Right cardiac atrium (tissue), 5 donors: Measurements from ENCODE around the gene MARCHF6. TPM values are rescaled to one million over a fixed set of nuclear protein-coding genes. Genes with fewer than 3 reads are reported as not detected.
A peak's percentile ranks its signal among the peaks of the same experiment; 100 is the strongest.

Source experiments
- ATAC-seq, 2 donors: fragments of 200-7000 bp; cut with Tn5 transposase; one replicate each; pipeline versions ENCODE4 v1.8.0 to v1.9.1; 2020; ENCODE audit warnings: moderate library complexity in 2 of 2, mild to moderate bottlenecking in 1 of 2
- DNase-seq, 3 donors: peaks; one replicate each; pipeline ENCODE4 v3.0.0-alpha.2; 2020
- H3K27ac ChIP-seq: one replicate; pipeline ENCODE4 v1.5.1; 2013; ENCODE audit warnings: mild to moderate bottlenecking, low read length, control low read depth, moderate library complexity
- H3K27me3 ChIP-seq: one replicate; pipeline ENCODE4 v1.6.1; 2013; ENCODE audit not compliant: control insufficient read depth, insufficient read depth
- H3K4me1 ChIP-seq: one replicate; pipeline ENCODE4 v1.6.1; 2013; ENCODE audit warnings: low read length; ENCODE audit not compliant: control insufficient read depth, insufficient read depth
- H3K4me3 ChIP-seq: one replicate; pipeline ENCODE4 v1.5.1; 2013; ENCODE audit warnings: low read length, control low read depth
- H3K9me3 ChIP-seq: one replicate; pipeline ENCODE4 v1.6.1; 2013; ENCODE audit warnings: low read length; ENCODE audit not compliant: control insufficient read depth
- WGBS: extraction: QIAGEN DNeasy Blood & Tissue Kit; methylation state at CpG from one replicate; pipeline ENCODE4 v1.1.7; 2013; 5-methylcytosine and 5-hydroxymethylcytosine counted together
- intact Hi-C, 4 donors: fragments of 100-400 bp; cut with DNase I; formaldehyde crosslinking; loops; one replicate each; pipeline versions ENCODE4 v1.11.0 to v1.14.0; 2022 to 2023
- polyA plus RNA-seq: library from polyadenylated mRNA; stranded (reverse); fragments of 200-250 nt; gene quantifications from one replicate; pipeline ENCODE4 v1.2.3, GENCODE V29; 2013
- total RNA-seq, 4 donors: library from RNA; stranded (reverse); fragmentation: NEBNext Ultra II Directional; extraction: Animal tissue kit (Norgen Biotek cat#: 25700); gene quantifications; one replicate each; pipeline ENCODE4 v1.2.1, GENCODE V29; 2021
- donor health status: healthy with polysubstance abuse.
- donor health status: DM: no; HTN: yes; CAD: no.
- donor health status: DM: no; HTN: no; CAD: no.
- donor health status: DM: no; HTN: yes; CAD: no; lungs with severe emphysema.
- donor health status: DM: yes; HTN: yes; CAD: no.

The MARCHF6 gene
- total and polyA plus RNA-seq, 5 donors = 75.7 to 186 (median 181) TPM

- Histone ChIP-seq H3K27ac (peak overlapping the region; percentile 98), H3K9me3 (peaks cover 1% of the 10 kb centered on the region), H3K27me3 (no peaks in the 10 kb centered on the region), H3K4me3 (peak overlapping the region; percentile 99), H3K4me1 (peaks cover 6% of the 10 kb centered on the region)
- intact Hi-C loops = no loop called here
- ATAC-seq = no peak
- under 1% methylated on average over 53 of the region's 54 CpGs for WGBS
- DNase-seq = peak in 2 of 3 donors; percentile 66 to 79
Observed at GRCh38 chr5:10354048-10354872, 765 bp downstream of the MARCHF6 start.

- WGBS = 23% methylated on average over 16 of the region's 16 CpGs
- no peak overlapping the region for H3K27ac ChIP-seq
- ATAC-seq = no peak
Observed at GRCh38 chr5:10355071-10355889, 1.8 kb downstream of the MARCHF6 start.

GRCh38 chr5:10358999-10359398, 5.5 kb downstream of the MARCHF6 start:
- Histone ChIP-seq H3K9me3 (peaks cover 3% of the 10 kb centered on the region), H3K27ac (no peak overlapping the region), H3K4me1 (peaks cover 3% of the 10 kb centered on the region), H3K4me3 (no peak overlapping the region), H3K27me3 (no peaks in the 10 kb centered on the region)
- 78% methylated on average over 2 of the region's 2 CpGs for WGBS
- DNase-seq = no peak
- intact Hi-C loops = no loop called here
- no peak for ATAC-seq

More at GRCh38 chr5:10355071-10355889, 1.8 kb downstream of the MARCHF6 start:
- no peaks in the 10 kb centered on the region for H3K27me3 ChIP-seq
- peaks cover 6% of the 10 kb centered on the region for H3K4me1 ChIP-seq
- H3K9me3 ChIP-seq = peaks cover 1% of the 10 kb centered on the region
- DNase-seq = no peak
- peak overlapping the region; percentile 99 for H3K4me3 ChIP-seq
- intact Hi-C loops = no loop called here

GRCh38 chr5:10360686-10361085, 7.2 kb downstream of the MARCHF6 start:
- ATAC-seq (no peak), DNase-seq (no peak)
- Histone ChIP-seq H3K27me3 (no peaks in the 10 kb centered on the region), H3K4me1 (peaks cover 5% of the 10 kb centered on the region), H3K4me3 (no peak overlapping the region), H3K27ac (no peak overlapping the region), H3K9me3 (peaks cover 3% of the 10 kb centered on the region)
- intact Hi-C loops = no loop called here

GRCh38 chr5:10363519-10364185, 10.2 kb downstream of the MARCHF6 start:
- intact Hi-C loops = no loop called here
- ATAC-seq = no peak

GRCh38 chr5:10364186-10364689, 10.7 kb downstream of the MARCHF6 start:
- 94% methylated on average over 1 of the region's 1 CpG for WGBS
- Histone ChIP-seq H3K4me1 (peaks cover 8% of the 10 kb centered on the region), H3K27ac (no peak overlapping the region), H3K27me3 (no peaks in the 10 kb centered on the region), H3K4me3 (no peak overlapping the region), H3K9me3 (peaks cover 2% of the 10 kb centered on the region)
- DNase-seq (no peak), ATAC-seq (no peak)
- intact Hi-C loops = no loop called here

More at GRCh38 chr5:10363519-10364185, 10.2 kb downstream of the MARCHF6 start:
- no peak overlapping the region for H3K27ac ChIP-seq
- WGBS = 94% methylated on average over 3 of the region's 3 CpGs
- no peak for DNase-seq
- H3K27me3 ChIP-seq = no peaks in the 10 kb centered on the region
- H3K4me1 ChIP-seq = peaks cover 6% of the 10 kb centered on the region
- H3K9me3 ChIP-seq = peaks cover 2% of the 10 kb centered on the region
- no peak overlapping the region for H3K4me3 ChIP-seq

GRCh38 chr5:10365782-10366181, 12.3 kb downstream of the MARCHF6 start:
- ATAC-seq (no peak), DNase-seq (no peak)
- H3K4me1 ChIP-seq = peaks cover 8% of the 10 kb centered on the region
- H3K9me3 ChIP-seq = peaks cover 2% of the 10 kb centered on the region
- H3K27me3 ChIP-seq = no peaks in the 10 kb centered on the region
- peak overlapping the region; percentile 7 for H3K27ac ChIP-seq
- no peak overlapping the region for H3K4me3 ChIP-seq
- intact Hi-C loops = no loop called here
- 81% methylated on average over 7 of the region's 7 CpGs for WGBS

- H3K9me3 ChIP-seq = no peaks in the 10 kb centered on the region
- 35% methylated on average over 11 of the region's 11 CpGs for WGBS
- no peak for DNase-seq
- ATAC-seq = peak in 1 of 2 donors; percentile 32
- intact Hi-C loops = no loop called here
- no peaks in the 10 kb centered on the region for H3K27me3 ChIP-seq
- H3K4me3 ChIP-seq = no peak overlapping the region
- peaks cover 8% of the 10 kb centered on the region for H3K4me1 ChIP-seq
- H3K27ac ChIP-seq = peak overlapping the region; percentile 29
Observed at GRCh38 chr5:10366310-10367272, 13.1 kb downstream of the MARCHF6 start.

- H3K27me3 ChIP-seq = no peaks in the 10 kb centered on the region
- H3K9me3 ChIP-seq = no peaks in the 10 kb centered on the region
- no peak for DNase-seq
- intact Hi-C loops = no loop called here
- ATAC-seq = no peak
- peaks cover 8% of the 10 kb centered on the region for H3K4me1 ChIP-seq
- H3K27ac ChIP-seq = no peak overlapping the region
- H3K4me3 ChIP-seq = no peak overlapping the region
- WGBS = 95% methylated on average over 1 of the region's 1 CpG
Observed at GRCh38 chr5:10367579-10367978, 14.1 kb downstream of the MARCHF6 start.

- Histone ChIP-seq H3K27ac (no peak overlapping the region), H3K27me3 (no peaks in the 10 kb centered on the region), H3K9me3 (peaks cover 2% of the 10 kb centered on the region), H3K4me1 (peaks cover 9% of the 10 kb centered on the region), H3K4me3 (no peak overlapping the region)
- intact Hi-C loops = no loop called here
- DNase-seq (no peak), ATAC-seq (no peak)
- WGBS = 86% methylated on average over 2 of the region's 2 CpGs
Observed at GRCh38 chr5:10370931-10371330, 17.4 kb downstream of the MARCHF6 start.
